Measurements from ENCODE around the gene KDM4B.

Gene KDM4B

DNA sequence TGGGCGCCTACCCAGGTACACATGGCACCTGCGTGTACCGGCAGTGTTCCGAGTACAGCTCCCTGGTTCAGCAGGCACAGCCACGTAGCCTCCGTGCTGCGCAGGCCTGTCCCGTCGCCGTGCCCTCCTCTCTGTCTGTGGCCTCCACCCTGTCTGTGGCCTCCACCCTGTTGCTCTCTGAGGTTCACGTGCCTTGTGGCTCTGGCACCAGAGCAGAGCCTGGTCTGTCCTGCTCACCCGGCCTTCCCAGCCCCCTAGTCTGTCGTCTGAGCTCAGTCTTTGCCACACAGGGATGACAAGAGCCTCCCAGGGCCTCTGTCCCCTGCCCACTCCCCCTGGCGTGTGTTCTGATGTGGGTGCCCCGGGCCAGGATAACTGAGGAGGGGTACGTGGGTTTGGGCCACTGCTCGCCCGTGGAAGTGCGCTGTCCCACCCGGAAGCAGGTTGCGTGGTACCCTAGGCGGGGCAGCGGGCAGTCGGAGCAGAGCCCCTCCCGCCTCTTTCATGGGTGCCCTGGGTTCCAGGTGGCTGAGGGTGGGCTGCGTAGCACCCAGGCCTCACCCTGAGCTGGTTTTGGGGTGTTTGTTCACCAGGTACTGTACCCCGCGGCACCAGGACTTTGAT lies 71.7 kb downstream of the KDM4B start:
- TF ChIP-seq, protein P1, sequence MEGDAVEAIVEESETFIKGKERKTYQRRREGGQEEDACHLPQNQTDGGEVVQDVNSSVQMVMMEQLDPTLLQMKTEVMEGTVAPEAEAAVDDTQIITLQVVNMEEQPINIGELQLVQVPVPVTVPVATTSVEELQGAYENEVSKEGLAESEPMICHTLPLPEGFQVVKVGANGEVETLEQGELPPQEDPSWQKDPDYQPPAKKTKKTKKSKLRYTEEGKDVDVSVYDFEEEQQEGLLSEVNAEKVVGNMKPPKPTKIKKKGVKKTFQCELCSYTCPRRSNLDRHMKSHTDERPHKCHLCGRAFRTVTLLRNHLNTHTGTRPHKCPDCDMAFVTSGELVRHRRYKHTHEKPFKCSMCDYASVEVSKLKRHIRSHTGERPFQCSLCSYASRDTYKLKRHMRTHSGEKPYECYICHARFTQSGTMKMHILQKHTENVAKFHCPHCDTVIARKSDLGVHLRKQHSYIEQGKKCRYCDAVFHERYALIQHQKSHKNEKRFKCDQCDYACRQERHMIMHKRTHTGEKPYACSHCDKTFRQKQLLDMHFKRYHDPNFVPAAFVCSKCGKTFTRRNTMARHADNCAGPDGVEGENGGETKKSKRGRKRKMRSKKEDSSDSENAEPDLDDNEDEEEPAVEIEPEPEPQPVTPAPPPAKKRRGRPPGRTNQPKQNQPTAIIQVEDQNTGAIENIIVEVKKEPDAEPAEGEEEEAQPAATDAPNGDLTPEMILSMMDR (IDR thresholded peaks at IDR 0.05; ENCODE audit: low read length, missing control alignments): no peak
- H3K4me3 ChIP-seq (replicated peaks; ENCODE audit: low read depth, low read length): no peak overlapping the region
- no peak for DNase-seq (ENCODE audit: low read depth)

- TF ChIP-seq, protein P1 (IDR thresholded peaks at IDR 0.05; ENCODE audit: low read length, missing control alignments): no peak
- H3K4me3 ChIP-seq (replicated peaks; ENCODE audit: low read depth, low read length): no peak overlapping the region
- DNase-seq (ENCODE audit: low read depth): no peak
Measured at GRCh38 chr19:5041168-5041912, 72.4 kb downstream of the KDM4B start.

DNA sequence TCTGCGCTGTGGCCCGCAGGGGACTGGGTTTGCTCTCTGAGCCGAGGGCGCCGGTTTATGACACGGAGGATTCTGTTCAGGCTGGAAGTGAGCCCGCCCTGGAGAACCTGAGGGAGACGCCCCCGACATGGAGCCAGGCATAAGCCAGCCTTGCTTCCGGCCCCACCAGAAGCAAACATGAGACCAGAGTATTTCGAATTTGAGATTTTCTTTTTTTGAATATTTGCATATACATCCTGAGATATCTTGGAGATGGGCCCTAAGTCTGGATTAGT lies 72.9 kb downstream of the KDM4B start:
- H3K4me3 ChIP-seq (replicated peaks; ENCODE audit: low read depth, low read length): no peak overlapping the region
- TF ChIP-seq, protein P1 (IDR thresholded peaks at IDR 0.05; ENCODE audit: low read length, missing control alignments): no peak
- DNase-seq (ENCODE audit: low read depth): no peak

DNA sequence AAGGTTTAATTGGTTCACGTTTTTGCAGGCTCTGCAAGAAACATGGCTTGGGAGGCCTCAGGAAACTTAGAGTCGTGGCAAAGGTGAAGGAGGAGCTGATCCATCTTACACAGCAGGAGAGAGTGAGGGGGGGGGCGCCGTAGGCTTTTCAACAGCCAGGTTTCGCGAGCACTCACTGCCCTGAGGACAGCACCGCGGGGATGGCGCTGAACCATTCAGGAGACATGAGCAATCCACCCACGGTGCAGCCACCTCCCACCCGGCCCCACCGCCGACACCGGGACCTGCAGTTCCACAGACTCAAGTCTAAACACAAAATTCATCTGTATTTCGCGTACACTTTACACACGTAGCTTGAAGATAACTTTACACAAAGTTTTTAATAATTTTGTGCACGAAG lies 73.6 kb downstream of the KDM4B start:
- H3K4me3 ChIP-seq (replicated peaks; ENCODE audit: low read depth, low read length): no peak overlapping the region
- no peak for DNase-seq (ENCODE audit: low read depth)
- TF ChIP-seq, protein P1 (IDR thresholded peaks at IDR 0.05; ENCODE audit: low read length, missing control alignments): no peak

- TF ChIP-seq, protein P1 (IDR thresholded peaks at IDR 0.05; ENCODE audit: low read length, missing control alignments): no peak
- no peak for DNase-seq (ENCODE audit: low read depth)
- H3K4me3 ChIP-seq (replicated peaks; ENCODE audit: low read depth, low read length): no peak overlapping the region
Measured at GRCh38 chr19:5045029-5045428, 76.1 kb downstream of the KDM4B start.

DNA sequence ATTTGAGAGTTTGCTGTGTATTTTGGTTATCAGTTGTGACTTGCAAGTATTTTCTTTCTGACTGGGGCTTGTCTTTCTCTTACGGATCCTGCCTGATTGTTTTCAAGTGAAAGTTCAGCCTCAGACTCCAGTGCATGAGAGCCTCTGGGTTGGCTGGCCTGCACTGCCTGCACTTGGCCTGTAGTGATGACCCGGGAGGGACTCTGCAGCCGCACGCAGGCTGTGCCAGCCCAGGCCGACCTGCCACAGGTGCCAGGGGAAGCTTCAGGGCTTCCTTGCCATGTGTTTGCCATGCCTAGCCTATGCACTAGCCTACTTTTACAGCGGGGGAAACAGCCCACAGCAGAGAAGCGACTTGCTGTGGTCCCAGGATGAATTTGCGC lies 77.0 kb downstream of the KDM4B start:
- TF ChIP-seq, protein P1 (IDR thresholded peaks at IDR 0.05; ENCODE audit: low read length, missing control alignments): no peak
- DNase-seq (ENCODE audit: low read depth): no peak
- H3K4me3 ChIP-seq (replicated peaks; ENCODE audit: low read depth, low read length): no peak overlapping the region

All from fibroblast of pulmonary artery (primary cell).